ENCODE measurements around the gene FZD7. TPM values are rescaled to one million over a fixed set of nuclear protein-coding genes. Genes with fewer than 3 reads are reported as not detected.

FZD7 gene
- total and polyA plus RNA-seq, 2 donors (not counting 1 experiment from before 2014, with no cell fraction given), result 0.67 to 2.1 TPM

- ChIA-PET POLR2A (no interaction called here), CTCF (no interaction called here)
- peak; percentile 46 for TF ChIP-seq CTCF (IDR thresholded peaks at IDR 0.05)
- TF ChIP-seq EZH2 (IDR thresholded peaks at IDR 0.05; ENCODE audit: borderline replicate concordance, insufficient read depth, low read depth, low read length, poor library complexity, severe bottlenecking), result no peak
- no peaks in the 10 kb centered on the region for H3K36me3 ChIP-seq (replicated peaks in 1 of 2; ENCODE audit: control extremely low read depth in 1 of 2, control insufficient read depth in 1 of 2, extremely low read depth in 1 of 2, insufficient read depth in 2 of 2, low read length in 1 of 2)
- DNase-seq, result no peak
- intact Hi-C loops (cut with micrococcal nuclease), result no loop called here
- no peaks in the 10 kb centered on the region for H3K79me2 ChIP-seq (ENCODE audit: control insufficient read depth, insufficient read depth, low read length)
- H3K27me3 ChIP-seq (replicated peaks in 1 of 4; ENCODE audit: control extremely low read depth in 1 of 4, control insufficient read depth in 3 of 4, insufficient read depth in 4 of 4, low read length in 3 of 4), result peaks cover 0 to 7% (median 0%) of the 10 kb centered on the region in 4 experiments
- no peaks in the 10 kb centered on the region for H3K4me1 ChIP-seq (ENCODE audit: control insufficient read depth in 2 of 2, insufficient read depth in 2 of 2, low read length in 2 of 2)
- H3K9me3 ChIP-seq (ENCODE audit: control extremely low read depth in 1 of 3, control insufficient read depth in 2 of 3, insufficient read depth in 1 of 3, low read length in 2 of 3), result peaks cover 0 to 2% (median 0%) of the 10 kb centered on the region in 3 donors
- H4K20me1 ChIP-seq (ENCODE audit: control insufficient read depth, insufficient read depth, low read length, poor library complexity, severe bottlenecking), result no peaks in the 10 kb centered on the region
- Mint-ChIP-seq H3K4me1 (no peaks in the 10 kb centered on the region), H3K9me3 (ENCODE audit: insufficient read depth) (no peaks in the 10 kb centered on the region), H3K4me3 (no peak overlapping the region), H3K27ac (no peak overlapping the region), H3K27me3 (peaks cover 44% of the 10 kb centered on the region)
- WGBS (ENCODE audit: insufficient coverage), result no CpG with 5 or more reads among the region's 3 CpGs
- no peak overlapping the region for H3K9ac ChIP-seq (ENCODE audit: low read length)
- no peak for ATAC-seq (ENCODE audit: low read depth)
- H3K4me2 ChIP-seq (replicated peaks; ENCODE audit: low read depth, low read length, poor library complexity, severe bottlenecking), result no peak overlapping the region
- no peak overlapping the region for H3K27ac ChIP-seq (ENCODE audit: low read length in 2 of 2)
- no peak overlapping the region for H2AFZ ChIP-seq (ENCODE audit: insufficient read depth, low read depth, low read length, poor library complexity, severe bottlenecking)
- H3K4me3 ChIP-seq (ENCODE audit: control extremely low read depth in 1 of 5, extremely low read depth in 1 of 5, insufficient read depth in 1 of 5, low read depth in 2 of 5, low read length in 4 of 5), result no peak overlapping the region
Observed at GRCh38 chr2:202060218-202060617, 26.6 kb downstream of the FZD7 start.

- Histone ChIP-seq H2AFZ (ENCODE audit: insufficient read depth, low read depth, low read length, poor library complexity, severe bottlenecking) (no peak overlapping the region), H4K20me1 (ENCODE audit: control insufficient read depth, insufficient read depth, low read length, poor library complexity, severe bottlenecking) (no peaks in the 10 kb centered on the region), H3K27ac (ENCODE audit: low read length in 2 of 2) (no peak overlapping the region), H3K4me1 (ENCODE audit: control insufficient read depth in 2 of 2, insufficient read depth in 2 of 2, low read length in 2 of 2) (no peaks in the 10 kb centered on the region), H3K9me3 (ENCODE audit: control extremely low read depth in 1 of 3, control insufficient read depth in 2 of 3, insufficient read depth in 1 of 3, low read length in 2 of 3) (peaks cover 0 to 2% (median 0%) of the 10 kb centered on the region in 3 donors), H3K4me2 (replicated peaks; ENCODE audit: low read depth, low read length, poor library complexity, severe bottlenecking) (no peak overlapping the region), H3K9ac (ENCODE audit: low read length) (no peak overlapping the region), H3K79me2 (ENCODE audit: control insufficient read depth, insufficient read depth, low read length) (no peaks in the 10 kb centered on the region), H3K4me3 (ENCODE audit: control extremely low read depth in 1 of 5, extremely low read depth in 1 of 5, insufficient read depth in 1 of 5, low read depth in 2 of 5, low read length in 4 of 5) (no peak overlapping the region), H3K36me3 (replicated peaks in 1 of 2; ENCODE audit: control extremely low read depth in 1 of 2, control insufficient read depth in 1 of 2, extremely low read depth in 1 of 2, insufficient read depth in 2 of 2, low read length in 1 of 2) (no peaks in the 10 kb centered on the region), H3K27me3 (replicated peaks in 1 of 4; ENCODE audit: control extremely low read depth in 1 of 4, control insufficient read depth in 3 of 4, insufficient read depth in 4 of 4, low read length in 3 of 4) (no peaks in the 10 kb centered on the region)
- Mint-ChIP-seq H3K4me3 (no peak overlapping the region), H3K4me1 (no peaks in the 10 kb centered on the region), H3K27me3 (peaks cover 34% of the 10 kb centered on the region), H3K27ac (no peak overlapping the region), H3K9me3 (ENCODE audit: insufficient read depth) (no peaks in the 10 kb centered on the region)
- intact Hi-C loops (cut with micrococcal nuclease), result no loop called here
- WGBS (ENCODE audit: insufficient coverage), result no CpG with 5 or more reads among the region's 2 CpGs
- CTCF ChIA-PET, result interaction anchor here (0.6 kb wide), 1 partner anchor 28 kb away, joined by 4 read pairs; the partner anchor contains the start of gene FZD7
- ATAC-seq (ENCODE audit: low read depth) (no peak), DNase-seq (no peak)
- no peak for TF ChIP-seq CTCF (IDR thresholded peaks at IDR 0.05)
- POLR2A ChIA-PET, result no interaction called here
Observed at GRCh38 chr2:202061695-202062094, 28.0 kb downstream of the FZD7 start.

Measured in B cell (primary cell).